Neural cell (in vitro differentiated cells): ENCODE data around the gene ZNF500. TPM values are rescaled to one million over a fixed set of nuclear protein-coding genes. Genes with fewer than 3 reads are reported as not detected.

Source experiments
- H2AFZ ChIP-seq: fragments of 200-600, 300-800 bp; sonication (generic), shearing (Covaris generic); 2 replicates; pipeline ENCODE4 v1.6.0; 2014; ENCODE audit warnings: low read depth, mild to moderate bottlenecking, antibody characterized with exemption, low read length, moderate library complexity
- H3F3A ChIP-seq: fragments of 200-600 bp; shearing (Covaris generic); 2 replicates; pipeline ENCODE4 v1.6.1; 2016; ENCODE audit warnings: mild to moderate bottlenecking, moderate library complexity, mixed read lengths, antibody characterized with exemption, low read length; ENCODE audit not compliant: insufficient read depth, poor library complexity, severe bottlenecking
- H3K27ac ChIP-seq: fragments of 200-600, 300-800 bp; sonication (generic), shearing (Covaris generic); 2 replicates; pipeline ENCODE4 v1.5.1; 2014; ENCODE audit warnings: mild to moderate bottlenecking, low read length, moderate library complexity
- H3K27me3 ChIP-seq: fragments of 300-800, 200-600 bp; sonication (generic), shearing (Covaris generic); 2 replicates; pipeline ENCODE4 v1.6.0; 2014; ENCODE audit warnings: mild to moderate bottlenecking, low read depth, low read length, moderate library complexity; ENCODE audit not compliant: insufficient read depth
- H3K36me3 ChIP-seq: fragments of 300-800, 200-600 bp; sonication (generic), shearing (Covaris generic); 2 replicates; pipeline ENCODE4 v1.5.1; 2014; ENCODE audit warnings: mild to moderate bottlenecking, antibody characterized with exemption, low read length, moderate library complexity; ENCODE audit not compliant: insufficient read depth
- H3K4me2 ChIP-seq: fragments of 300-800, 200-600 bp; sonication (generic), shearing (Covaris generic); 2 replicates; pipeline ENCODE4 v1.6.0; 2014; ENCODE audit warnings: mild to moderate bottlenecking, low read length
- H3K4me3 ChIP-seq: fragments of 300-800, 200-600 bp; sonication (generic), shearing (Covaris generic); 2 replicates; pipeline ENCODE4 v1.5.1; 2014; ENCODE audit warnings: mild to moderate bottlenecking, low read length, moderate library complexity
- H3K79me2 ChIP-seq: fragments of 200-600 bp; shearing (Covaris generic); replicated peaks from 2 replicates; pipeline ENCODE4 v1.6.0; 2014; ENCODE audit warnings: mild to moderate bottlenecking, low read length, moderate library complexity; ENCODE audit not compliant: insufficient read depth
- H3K9ac ChIP-seq: fragments of 300-800, 200-600 bp; sonication (generic), shearing (Covaris generic); 2 replicates; pipeline ENCODE4 v1.6.1; 2016; ENCODE audit warnings: mild to moderate bottlenecking, low read length, mixed read lengths
- H3K9me2 ChIP-seq: fragments of 200-600 bp; shearing (Covaris generic); 2 replicates; pipeline ENCODE4 v1.6.1; 2016; ENCODE audit warnings: mild to moderate bottlenecking, low read length, mixed read lengths; ENCODE audit not compliant: insufficient read depth
- H3K9me3 ChIP-seq: fragments of 200-600, 300-800 bp; sonication (generic), shearing (Covaris generic); 2 replicates; pipeline ENCODE4 v1.6.1; 2016; ENCODE audit warnings: mild to moderate bottlenecking, mixed run types, low read length, moderate library complexity, mixed read lengths
- H4K20me1 ChIP-seq: fragments of 200-600 bp; shearing (Covaris generic); 2 replicates; pipeline ENCODE4 v1.6.1; 2016; ENCODE audit warnings: mild to moderate bottlenecking, mixed run types; ENCODE audit not compliant: insufficient read depth
- EP300 ChIP-seq: fragments of 450-650 bp; conservative IDR thresholded peaks from 2 replicates; pipeline ENCODE4 v1.6.1; 2014; ENCODE audit warnings: antibody characterized with exemption, mild to moderate bottlenecking, moderate library complexity; ENCODE audit not compliant: poor library complexity, severe bottlenecking
- EZH2 ChIP-seq: fragments of 200-600, 300-800 bp; shearing (Covaris generic), sonication (generic); IDR thresholded peaks from 2 replicates; pipeline ENCODE4 v1.6.1; 2014; ENCODE audit warnings: antibody characterized with exemption, low read length, borderline replicate concordance, mild to moderate bottlenecking; ENCODE audit not compliant: insufficient read depth, poor library complexity, severe bottlenecking
- MXI1 ChIP-seq: fragments of 450-650 bp; conservative IDR thresholded peaks from 2 replicates; pipeline ENCODE4 v1.6.1; 2014; ENCODE audit warnings: antibody characterized with exemption, mild to moderate bottlenecking; ENCODE audit not compliant: poor library complexity, severe bottlenecking
- POLR2AphosphoS5 ChIP-seq: IDR thresholded peaks from 2 replicates; pipeline ENCODE4 v1.6.1; 2012
- RAD21 ChIP-seq: fragments of 450-650 bp; conservative IDR thresholded peaks from 2 replicates; pipeline ENCODE4 v1.6.1; 2014; ENCODE audit warnings: antibody characterized with exemption, mild to moderate bottlenecking, moderate library complexity
- SMC3 ChIP-seq: fragments of 450-650 bp; conservative IDR thresholded peaks from 2 replicates; pipeline ENCODE4 v1.6.1; 2014; ENCODE audit warnings: antibody characterized with exemption, mild to moderate bottlenecking, moderate library complexity; ENCODE audit not compliant: poor library complexity
- TAF1 ChIP-seq: IDR thresholded peaks from 2 replicates; pipeline ENCODE4 v1.6.1; 2012; ENCODE audit warnings: low read depth
- polyA plus RNA-seq: library from polyadenylated mRNA; depleted of rRNA; stranded (reverse); fragments of >200 nt; gene quantifications from 2 replicates; pipeline ENCODE4 v1.2.3, GENCODE V29; 2014
- TF ChIP-seq, protein P1 (sequence below): fragments of 450-650 bp; IDR thresholded peaks from 2 replicates; pipeline ENCODE4 v1.5.1; 2014; ENCODE audit warnings: antibody characterized with exemption, mild to moderate bottlenecking, moderate library complexity; ENCODE audit not compliant: poor library complexity, severe bottlenecking
- TF ChIP-seq, protein P2 (sequence below): IDR thresholded peaks from 2 replicates; pipeline ENCODE4 v1.6.1; 2012; ENCODE audit warnings: borderline replicate concordance

ZNF500 gene
- polyA plus RNA-seq, 1 donor from 2014 or later, result 16.0 TPM

DNA sequence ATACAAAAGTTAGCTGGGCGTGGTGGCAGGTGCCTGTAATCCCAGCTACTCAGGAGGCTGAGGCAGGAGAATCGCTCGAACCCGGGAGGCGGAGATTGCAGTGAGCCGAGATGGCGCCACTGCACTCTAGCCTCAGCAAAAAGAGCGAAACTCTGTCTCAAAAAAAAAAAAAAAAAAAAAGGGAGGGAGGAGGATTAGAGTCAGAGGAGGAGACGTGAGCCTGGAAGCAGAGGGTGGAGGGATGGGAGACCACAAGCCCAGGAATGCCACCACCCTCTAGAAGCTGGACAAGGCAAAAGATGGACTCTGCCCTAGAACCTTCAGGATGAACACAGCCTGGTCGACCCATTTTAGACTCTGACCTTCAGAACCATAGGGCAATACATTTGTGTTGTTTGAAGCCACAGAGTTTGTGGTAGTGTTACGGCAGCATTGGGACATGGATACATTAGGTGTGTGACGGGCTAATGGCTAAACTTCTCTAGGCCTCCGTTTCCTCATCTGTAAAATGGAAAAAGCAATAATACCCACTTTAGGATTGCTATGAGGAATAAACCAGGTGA lies 26.1 kb upstream of the ZNF500 start:
- H3K9ac ChIP-seq, result no peak overlapping the region
- H3K79me2 ChIP-seq, result no peaks in the 10 kb centered on the region
- no peaks in the 10 kb centered on the region for H4K20me1 ChIP-seq
- no peaks in the 10 kb centered on the region for H3F3A ChIP-seq
- H3K9me3 ChIP-seq, result no peaks in the 10 kb centered on the region
- H3K9me2 ChIP-seq, result no peaks in the 10 kb centered on the region
- H3K4me2 ChIP-seq, result no peak overlapping the region
- H3K27ac ChIP-seq, result no peak overlapping the region
- H3K27me3 ChIP-seq, result no peaks in the 10 kb centered on the region
- no peaks in the 10 kb centered on the region for H3K36me3 ChIP-seq
- H3K4me3 ChIP-seq, result no peak overlapping the region
- no peak overlapping the region for H2AFZ ChIP-seq
- TF ChIP-seq, protein P1, sequence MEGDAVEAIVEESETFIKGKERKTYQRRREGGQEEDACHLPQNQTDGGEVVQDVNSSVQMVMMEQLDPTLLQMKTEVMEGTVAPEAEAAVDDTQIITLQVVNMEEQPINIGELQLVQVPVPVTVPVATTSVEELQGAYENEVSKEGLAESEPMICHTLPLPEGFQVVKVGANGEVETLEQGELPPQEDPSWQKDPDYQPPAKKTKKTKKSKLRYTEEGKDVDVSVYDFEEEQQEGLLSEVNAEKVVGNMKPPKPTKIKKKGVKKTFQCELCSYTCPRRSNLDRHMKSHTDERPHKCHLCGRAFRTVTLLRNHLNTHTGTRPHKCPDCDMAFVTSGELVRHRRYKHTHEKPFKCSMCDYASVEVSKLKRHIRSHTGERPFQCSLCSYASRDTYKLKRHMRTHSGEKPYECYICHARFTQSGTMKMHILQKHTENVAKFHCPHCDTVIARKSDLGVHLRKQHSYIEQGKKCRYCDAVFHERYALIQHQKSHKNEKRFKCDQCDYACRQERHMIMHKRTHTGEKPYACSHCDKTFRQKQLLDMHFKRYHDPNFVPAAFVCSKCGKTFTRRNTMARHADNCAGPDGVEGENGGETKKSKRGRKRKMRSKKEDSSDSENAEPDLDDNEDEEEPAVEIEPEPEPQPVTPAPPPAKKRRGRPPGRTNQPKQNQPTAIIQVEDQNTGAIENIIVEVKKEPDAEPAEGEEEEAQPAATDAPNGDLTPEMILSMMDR, result no peak
- TF ChIP-seq RAD21 (no peak), TAF1 (no peak), MXI1 (no peak), SMC3 (no peak), EP300 (no peak), POLR2AphosphoS5 (no peak), EZH2 (no peak)
- TF ChIP-seq, protein P2, sequence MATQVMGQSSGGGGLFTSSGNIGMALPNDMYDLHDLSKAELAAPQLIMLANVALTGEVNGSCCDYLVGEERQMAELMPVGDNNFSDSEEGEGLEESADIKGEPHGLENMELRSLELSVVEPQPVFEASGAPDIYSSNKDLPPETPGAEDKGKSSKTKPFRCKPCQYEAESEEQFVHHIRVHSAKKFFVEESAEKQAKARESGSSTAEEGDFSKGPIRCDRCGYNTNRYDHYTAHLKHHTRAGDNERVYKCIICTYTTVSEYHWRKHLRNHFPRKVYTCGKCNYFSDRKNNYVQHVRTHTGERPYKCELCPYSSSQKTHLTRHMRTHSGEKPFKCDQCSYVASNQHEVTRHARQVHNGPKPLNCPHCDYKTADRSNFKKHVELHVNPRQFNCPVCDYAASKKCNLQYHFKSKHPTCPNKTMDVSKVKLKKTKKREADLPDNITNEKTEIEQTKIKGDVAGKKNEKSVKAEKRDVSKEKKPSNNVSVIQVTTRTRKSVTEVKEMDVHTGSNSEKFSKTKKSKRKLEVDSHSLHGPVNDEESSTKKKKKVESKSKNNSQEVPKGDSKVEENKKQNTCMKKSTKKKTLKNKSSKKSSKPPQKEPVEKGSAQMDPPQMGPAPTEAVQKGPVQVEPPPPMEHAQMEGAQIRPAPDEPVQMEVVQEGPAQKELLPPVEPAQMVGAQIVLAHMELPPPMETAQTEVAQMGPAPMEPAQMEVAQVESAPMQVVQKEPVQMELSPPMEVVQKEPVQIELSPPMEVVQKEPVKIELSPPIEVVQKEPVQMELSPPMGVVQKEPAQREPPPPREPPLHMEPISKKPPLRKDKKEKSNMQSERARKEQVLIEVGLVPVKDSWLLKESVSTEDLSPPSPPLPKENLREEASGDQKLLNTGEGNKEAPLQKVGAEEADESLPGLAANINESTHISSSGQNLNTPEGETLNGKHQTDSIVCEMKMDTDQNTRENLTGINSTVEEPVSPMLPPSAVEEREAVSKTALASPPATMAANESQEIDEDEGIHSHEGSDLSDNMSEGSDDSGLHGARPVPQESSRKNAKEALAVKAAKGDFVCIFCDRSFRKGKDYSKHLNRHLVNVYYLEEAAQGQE, result no peak

DNA sequence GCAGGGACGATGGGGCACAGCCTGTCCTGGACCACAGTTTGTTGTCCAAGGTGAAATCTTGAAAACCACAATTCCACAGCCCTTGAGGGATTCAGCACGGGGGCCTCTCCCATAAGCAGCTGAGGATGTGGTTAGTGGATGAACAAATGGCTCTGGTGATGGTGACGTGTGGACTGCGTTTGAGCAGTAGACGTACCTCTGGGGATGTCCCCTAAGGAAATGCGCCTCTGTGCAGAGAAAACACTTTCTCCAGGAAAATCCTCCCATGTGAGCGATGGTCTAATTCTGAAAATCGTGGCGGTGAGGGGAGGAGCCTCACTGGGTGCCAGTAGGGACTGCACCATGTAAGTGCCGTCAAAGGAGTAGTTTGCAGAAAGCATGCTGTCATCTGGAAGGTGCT lies 23.9 kb upstream of the ZNF500 start:
- Histone ChIP-seq H3K27ac (no peak overlapping the region), H2AFZ (no peak overlapping the region), H3K79me2 (no peaks in the 10 kb centered on the region), H3K9me3 (no peaks in the 10 kb centered on the region), H3K4me3 (no peak overlapping the region), H3K9ac (no peak overlapping the region), H4K20me1 (no peaks in the 10 kb centered on the region), H3K9me2 (no peaks in the 10 kb centered on the region), H3K4me2 (no peak overlapping the region), H3F3A (no peaks in the 10 kb centered on the region), H3K27me3 (no peaks in the 10 kb centered on the region), H3K36me3 (no peaks in the 10 kb centered on the region)
- TF ChIP-seq RAD21 (no peak), TAF1 (no peak), POLR2AphosphoS5 (no peak), MXI1 (no peak), SMC3 (no peak), EP300 (no peak), EZH2 (no peak)
- TF ChIP-seq, protein P1, result no peak
- TF ChIP-seq, protein P2, result no peak
